ENCODE data around the gene GSKIP.

The GSKIP gene

DNA sequence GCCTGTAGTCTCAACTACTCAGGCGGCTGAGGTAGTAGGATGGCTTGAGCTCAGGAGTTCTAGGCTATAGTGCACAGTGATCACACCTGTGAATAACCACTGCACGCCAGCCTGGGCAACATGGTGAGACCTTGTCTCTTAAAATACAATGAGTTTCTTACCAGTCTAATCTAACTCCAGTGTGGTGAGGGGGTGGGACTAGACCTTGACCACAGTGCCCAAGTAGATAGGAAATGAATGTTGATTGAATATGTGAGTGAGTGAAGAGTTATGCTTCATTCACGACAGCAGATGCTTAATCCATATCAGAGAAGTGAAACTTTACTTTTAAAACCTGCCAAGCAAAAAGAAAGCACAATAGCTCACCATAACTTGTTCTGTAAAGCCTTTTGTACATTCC, 17.4 kb downstream of the GSKIP start:
- no peak for DNase-seq

DNA sequence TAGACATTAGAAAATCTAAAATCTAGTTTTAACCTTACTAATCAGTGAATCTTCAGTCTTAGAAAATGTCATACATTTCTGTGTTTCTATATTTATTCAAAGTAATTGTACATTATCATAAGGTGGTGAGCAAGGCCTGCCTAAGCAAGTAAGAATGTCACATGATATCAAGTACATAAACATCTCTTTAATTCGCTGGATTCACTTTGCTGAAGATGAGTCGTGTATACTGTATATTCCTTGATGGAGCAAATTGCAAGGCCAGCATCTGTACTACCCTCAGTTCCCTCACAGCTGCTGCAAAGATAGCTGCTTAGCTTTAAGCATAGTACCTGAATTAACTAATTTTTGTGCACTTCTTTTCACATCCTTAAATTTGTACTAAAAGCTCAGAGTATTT, 20.1 kb downstream of the GSKIP start:
- no peak for DNase-seq

DNA sequence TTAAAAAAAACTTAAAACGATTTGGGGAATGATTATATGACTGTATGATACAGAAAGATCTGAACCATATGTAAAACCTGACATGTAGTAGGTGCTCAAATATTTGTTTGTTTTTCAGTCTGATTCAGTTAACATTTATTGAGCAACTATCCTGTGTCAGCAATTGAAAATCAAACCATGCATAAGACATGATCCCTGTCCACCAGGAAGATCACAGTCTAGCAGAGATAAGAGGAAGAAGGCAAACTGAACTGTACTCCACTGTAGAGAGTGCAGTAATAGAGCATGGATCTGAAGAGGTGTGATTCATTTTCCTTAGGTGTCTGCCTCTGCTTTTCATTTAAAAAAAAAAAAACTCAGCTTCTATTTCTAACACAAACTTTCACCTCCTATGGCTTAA, 20.7 kb downstream of the GSKIP start:
- DNase-seq = no peak

DNA sequence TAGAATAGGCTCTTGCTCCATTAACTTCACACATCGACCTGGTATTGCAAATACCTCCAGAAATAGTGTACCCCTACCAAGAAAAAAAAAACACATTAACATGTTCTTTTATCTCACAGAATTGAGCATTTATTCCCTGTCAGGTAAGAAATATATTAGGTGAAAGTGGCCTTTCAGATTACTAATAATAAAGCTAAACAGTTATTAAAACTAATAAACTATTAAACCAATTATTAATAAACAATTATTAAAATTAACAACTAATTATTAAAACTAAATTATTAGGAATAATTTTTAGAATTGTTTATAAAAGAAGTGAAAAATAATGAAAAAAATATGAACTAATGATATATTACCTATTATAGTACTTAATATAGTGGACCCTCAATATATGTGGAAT, 21.4 kb downstream of the GSKIP start:
- DNase-seq = no peak

DNA sequence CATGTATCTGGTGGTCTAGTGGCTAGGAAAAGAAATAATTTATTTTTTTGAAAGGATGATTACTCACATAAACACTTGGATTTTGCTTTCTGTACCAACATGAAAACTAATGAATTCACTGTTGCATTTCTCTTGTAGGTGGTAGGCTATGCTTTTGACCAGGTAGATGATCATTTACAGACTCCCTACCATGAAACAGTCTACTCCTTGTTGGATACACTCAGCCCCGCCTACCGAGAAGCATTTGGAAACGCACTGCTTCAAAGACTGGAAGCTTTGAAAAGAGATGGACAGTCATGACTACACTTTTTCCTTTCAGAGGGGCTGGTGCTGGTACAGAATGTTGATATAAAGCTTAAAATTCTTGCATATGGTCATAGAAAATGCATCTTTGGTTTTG, 22.1 kb downstream of the GSKIP start:
- no peak for DNase-seq

DNA sequence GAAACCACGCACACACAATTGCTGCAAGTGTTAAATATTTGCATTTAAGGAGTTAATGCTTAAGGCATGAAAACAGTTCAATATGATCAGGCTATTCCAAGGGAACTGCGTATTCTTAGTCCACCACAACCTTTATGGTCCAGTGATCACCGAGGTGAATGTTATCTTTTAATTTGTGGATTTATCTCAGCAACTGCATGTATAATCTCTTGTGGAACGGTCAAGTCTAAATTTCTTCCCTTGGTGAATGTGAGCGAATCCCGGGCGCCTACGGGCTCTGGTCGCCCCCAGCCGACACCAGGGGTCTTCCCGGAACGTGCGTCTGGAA, 27.6 kb downstream of the GSKIP start:
- no peak for DNase-seq

DNA sequence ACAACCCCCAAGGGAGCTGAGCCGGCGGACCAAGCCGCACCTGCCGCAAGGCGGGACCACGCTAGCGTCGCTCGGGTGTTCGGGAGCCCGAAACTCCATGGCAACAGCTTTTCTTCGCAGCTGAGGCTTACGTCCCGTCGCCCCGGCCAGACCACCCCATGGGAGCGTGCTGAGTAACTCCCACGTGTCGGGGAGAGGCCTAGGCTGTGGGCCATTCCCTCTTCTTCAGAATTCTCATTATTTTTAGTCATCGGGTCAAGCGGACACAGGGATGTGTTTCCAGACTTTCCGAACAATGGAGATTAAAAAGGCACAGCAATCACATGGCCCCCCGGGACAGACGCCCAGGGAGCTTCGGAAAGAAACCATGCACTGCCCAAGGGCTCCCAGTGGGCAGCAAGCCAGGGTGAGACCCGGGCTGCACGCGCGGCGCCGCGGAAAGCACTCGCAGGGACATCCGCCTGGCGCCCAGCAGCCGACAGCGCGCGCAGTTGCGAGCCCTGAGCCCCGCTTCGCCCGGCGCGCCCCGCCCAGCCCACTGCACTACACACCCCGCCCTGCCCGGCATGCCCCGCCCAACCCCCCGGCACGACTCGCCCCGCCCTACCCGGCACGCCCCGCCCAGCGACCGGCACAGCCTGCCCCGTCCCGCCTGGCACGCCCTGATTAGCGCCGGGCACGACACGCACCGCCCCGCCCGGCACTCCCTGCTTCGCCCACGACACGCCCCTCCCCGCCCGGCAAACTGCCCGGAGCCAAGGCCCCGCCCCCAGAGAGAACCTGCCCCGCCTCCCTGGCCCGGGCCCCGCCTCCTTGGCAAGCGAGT, 28.2 kb downstream of the GSKIP start:
- peak; percentile 99 for DNase-seq

DNA sequence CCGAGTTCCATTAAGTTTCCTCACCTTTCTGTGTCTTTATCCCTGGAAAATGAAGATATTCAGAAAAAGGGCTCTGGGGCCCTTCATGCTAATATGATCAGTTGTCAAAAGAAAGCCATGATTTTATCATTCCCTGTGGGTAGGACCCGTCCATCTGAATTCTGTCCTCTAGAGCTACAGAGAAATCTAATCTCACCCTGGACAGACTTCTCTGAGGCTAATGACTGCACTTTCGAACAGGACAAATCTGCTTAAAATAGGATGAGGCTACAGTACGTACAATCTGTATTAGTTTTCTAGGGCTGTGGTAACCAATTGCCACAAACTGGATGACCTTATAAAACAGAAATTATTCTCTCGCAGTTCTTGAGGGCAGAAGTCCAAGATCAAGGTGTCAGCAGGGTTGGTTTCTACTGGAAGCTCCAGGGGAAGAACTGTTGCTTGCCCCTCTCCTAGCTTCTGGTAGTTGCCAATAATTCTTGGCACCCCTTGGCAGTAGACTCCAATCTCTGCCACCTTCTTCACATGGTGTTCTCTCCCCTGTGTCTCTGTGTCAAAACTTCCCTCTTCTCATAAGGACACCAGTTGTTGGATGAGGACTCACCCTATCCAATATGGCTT, 29.9 kb downstream of the GSKIP start:
- no peak for DNase-seq

DNA sequence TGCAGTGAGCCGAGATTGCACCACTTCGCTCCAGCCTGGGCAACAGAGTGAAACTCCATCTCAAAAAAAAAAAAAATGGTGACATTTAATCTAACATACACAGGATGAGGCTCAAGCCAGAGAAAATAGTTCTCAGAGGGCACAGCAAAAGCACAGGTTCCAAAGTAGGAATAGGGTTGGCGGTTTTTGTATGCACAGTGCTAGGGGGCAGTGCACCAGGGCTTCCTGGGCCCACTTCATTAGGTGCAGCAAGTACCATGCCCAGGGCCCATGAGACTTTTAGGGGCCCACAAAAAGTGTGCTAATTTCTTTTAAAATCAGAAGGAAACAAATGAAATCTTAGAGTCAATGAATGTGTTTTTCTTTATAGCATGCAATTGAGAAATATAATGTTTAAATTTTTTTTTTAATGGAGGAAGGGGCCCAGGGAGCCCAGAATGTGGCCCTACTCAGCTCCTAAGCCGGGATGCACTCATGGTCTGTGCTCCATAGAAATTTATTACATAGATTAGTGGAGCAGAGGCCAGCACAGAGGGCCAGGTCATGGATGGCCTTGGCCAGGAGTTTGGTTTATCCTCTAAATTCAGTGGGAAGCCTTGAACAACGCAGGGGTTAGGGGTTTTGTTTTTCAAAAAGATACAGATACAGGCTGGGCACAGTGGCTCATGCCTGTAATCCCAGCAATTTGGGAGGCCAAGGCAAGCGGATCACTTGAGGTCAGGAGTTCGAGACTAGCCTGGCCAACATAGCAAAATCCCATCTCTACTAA, 30.9 kb downstream of the GSKIP start:
- DNase-seq = no peak

DNA sequence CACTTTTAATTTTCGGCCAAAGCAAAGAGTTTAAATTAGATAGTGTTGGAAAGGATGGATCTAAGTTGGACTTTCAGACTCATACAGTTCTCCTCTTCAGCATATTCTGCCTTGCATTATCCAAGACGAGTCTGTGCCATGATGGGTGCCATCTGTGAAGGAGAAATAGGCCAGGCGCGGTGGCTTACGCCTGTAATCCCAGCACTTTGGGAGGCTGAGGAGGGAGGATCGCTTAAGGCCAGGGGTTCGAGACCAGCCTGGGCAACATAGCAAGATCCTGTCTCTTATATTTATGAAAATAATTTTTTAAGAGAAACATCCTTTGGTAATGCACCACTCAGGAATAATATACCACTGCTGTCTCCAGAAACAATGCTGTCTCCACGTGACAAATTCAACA, 35.1 kb downstream of the GSKIP start:
- no peak for DNase-seq

DNA sequence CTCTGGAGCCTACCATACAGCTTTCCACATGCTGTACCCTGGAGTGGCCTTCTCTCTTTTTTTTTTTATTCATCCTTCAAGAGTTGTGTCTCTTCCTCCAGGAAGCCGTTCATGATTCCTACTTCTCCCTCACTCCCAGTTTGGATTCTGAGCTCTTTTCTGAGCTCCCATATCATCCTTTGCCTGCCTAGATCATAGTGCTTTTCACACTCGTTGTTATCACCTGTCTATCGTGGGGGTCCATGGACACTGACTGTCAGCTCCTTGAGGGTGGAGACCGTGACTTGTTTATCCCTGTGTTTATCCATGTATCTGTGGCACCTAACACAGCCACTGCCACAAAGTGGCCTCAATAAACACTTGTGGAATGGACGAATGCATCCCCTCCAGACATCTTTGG, 35.6 kb downstream of the GSKIP start:
- no peak for DNase-seq

DNA sequence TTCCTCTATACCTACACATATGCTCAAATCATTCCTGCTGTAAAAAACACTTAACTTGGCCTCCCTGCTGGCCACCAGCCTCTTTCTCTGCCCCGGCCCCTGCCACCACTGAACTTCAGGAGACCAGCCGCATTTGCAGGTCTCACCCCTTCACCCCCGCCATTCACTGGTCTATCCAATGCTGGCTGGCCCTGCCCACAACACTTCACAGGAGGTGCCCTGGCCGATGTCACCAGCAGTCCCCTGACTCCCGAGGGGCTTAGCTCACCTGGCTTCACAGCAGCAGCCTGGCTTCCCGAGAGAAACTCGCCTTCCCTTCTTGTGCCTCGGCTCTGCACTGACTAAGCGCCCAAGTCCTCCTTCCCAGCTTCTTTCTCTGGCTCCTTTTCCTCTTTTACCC, 36.1 kb downstream of the GSKIP start:
- no peak for DNase-seq

DNA sequence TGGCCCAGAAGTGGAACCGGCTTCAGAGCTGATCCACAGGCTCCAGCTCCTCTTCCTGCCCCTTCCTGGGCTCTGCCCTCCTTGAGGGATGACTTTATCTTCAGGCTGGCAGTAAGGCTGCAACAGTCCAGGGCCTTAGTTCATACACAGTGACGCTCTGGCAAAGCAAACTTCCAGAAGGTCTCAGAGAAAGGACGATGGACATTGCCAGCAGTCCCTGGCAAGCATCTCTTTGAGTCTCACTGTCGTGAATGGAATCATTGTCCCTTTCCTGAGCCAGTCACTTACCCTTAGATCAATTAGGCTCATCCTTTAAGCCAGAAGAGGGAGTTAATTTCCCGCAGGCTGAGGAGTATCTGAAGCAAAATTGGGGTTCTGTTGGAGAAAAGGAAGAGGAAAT, 37.2 kb downstream of the GSKIP start:
- no peak for DNase-seq

DNA sequence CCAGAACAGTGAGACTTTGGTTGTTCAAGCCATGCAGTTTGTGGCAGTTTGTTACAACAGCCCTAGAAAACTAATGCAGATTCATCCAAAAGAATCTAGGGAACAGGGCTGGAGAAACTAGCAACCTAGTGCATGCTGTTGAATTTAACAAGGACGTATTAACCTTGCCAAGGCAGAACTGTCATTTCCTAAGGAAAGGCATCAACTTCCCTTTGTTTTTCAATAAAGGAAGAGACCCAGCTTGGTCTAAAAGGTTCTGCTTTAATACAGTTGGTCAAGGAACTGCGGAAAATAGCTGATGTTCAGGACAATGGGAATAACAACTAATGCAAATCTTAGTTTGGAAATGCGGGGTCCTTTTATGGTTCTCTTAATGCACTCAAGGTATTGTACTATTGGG, 40.1 kb downstream of the GSKIP start:
- no peak for DNase-seq

DNA sequence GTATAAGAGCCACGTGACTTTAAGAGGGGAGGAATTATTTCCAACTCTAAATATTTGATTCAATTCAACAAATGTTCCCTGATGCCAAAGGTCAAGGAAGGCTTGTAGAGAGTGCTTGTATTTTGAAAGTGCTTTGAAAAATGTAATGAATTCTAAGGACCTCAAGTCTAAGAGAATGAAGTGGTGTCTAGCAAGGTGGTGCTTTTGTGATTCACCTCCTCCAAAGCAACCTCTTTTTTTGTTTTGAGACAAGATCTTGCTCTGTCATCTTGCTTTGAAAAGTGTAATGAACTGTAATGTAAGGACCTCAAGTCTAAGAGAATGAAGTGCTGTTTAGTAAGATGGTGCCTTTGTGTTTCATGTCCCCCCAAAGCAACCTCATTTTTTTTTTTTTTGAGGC, 42.4 kb downstream of the GSKIP start:
- no peak for DNase-seq

DNA sequence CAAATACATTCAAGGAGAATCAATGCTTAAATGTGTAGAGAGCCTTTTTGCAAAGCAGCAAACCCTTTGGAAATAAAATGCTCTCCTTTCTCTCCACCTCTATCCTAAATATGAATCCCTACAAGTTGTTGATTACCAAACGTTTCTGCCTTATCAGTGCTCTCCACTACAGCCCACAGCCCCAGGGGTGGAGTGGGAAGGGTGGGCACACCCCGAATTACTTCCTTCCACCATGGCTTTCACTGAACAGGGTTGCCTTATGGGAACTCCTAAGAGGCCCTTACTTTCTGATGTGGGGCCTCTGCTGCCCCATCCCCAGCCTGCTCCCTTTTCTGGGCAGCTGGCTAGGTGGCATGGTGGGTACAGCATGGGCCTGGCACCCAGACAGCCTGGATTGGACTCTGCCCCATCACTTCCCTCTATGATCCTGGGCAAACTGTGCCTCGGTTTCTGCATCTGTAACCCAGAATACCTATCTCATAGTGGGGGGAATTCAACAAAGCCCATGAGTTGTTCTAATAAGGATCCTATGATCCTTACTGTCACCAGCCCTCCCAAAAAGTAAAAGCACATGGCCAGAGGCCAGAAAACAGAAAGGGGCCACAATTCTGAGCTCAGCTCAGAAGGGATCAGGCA, 44.7 kb downstream of the GSKIP start:
- DNase-seq = no peak

DNA sequence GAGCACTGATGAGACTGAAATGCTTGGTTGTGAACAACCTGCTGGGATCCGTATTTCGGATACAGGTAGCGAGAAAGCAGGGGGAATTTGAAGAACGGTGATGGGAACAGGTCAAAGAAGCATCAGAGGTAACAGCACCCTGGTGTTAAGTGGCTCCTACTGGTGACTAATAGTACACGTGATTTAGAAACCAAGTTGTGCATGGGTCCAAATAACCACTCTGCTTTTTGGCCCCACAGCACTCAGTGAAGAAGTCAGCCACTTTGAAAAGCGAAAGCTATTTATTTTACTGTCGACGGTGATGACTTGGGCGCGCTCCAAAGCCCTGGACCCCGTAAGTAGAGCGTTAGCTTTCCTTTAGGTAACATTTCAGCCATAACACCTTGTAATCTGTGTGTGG, 45.3 kb downstream of the GSKIP start:
- DNase-seq = no peak

DNA sequence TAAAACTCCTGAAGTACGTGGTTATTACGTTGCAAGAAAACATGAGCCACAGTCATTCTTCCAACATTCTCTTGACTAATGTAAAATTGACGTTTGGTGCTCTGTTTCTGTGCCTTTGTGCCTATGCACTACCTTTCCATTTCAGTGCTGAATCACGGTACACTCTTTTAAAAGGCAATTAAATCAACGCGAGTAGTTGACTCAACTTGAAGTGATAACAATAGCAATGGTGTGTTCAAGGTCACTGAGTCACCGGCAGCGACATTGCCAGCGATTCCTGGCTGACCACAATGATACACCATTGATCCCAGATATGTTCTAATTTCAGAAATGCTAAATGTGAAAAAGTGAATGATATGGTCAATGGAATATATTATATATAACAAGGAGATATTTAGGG, 46.4 kb downstream of the GSKIP start:
- DNase-seq = no peak

DNA sequence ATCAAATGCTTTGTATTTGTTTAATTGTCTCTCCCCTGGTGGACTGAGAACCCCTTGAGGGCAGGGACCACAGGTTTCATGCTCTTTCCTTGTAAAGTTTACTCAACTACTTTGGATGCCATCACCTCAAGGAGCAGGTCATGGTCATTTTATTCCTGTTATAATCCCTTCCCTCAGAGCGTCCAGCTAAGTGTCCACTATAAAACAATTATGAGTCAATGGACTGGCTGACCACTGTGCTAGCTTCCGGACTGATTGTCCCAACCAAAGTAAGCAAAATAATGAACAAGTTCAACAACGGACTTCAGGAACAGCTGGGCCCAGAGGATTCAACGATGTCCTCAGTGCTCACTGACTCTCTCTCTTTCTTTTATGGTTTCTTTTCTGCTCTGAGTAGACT, 46.8 kb downstream of the GSKIP start:
- DNase-seq = no peak

DNA sequence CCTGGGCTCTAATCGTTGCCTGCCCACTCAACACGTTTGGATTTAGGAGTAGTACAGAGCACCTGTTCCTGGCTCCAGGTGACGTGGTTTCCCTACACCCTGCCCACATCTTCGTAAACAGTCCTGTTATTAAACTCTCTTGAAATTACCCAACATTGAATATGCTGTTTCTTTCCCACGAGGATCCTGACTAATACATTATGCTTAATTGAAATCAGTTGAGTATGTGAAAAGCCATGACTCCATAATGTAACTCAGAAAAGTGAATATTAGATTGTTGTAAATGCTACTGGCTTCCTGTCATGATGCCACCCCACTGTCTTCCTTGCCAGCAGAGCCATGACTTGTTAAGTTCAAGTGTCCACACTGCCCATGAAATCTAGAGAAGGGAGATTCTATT, 50.2 kb downstream of the GSKIP start:
- DNase-seq = no peak

DNA sequence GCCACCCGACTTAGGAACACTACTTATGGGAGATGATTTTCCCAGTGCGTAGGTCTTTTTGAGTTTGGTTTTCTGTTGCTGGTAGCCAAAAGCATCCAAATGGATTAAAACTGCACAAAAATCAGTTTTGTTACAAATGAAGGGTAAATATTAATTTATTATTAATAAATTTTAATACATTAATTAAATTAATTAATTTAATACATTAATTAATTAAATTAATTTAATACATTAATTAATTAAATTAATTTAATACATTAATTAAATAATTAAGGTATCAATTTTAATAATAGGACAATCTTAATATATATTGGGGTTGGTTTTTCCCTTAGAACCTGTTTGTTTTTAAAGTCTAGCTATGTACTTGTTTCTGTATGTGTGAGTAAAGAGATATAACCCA, 52.2 kb downstream of the GSKIP start:
- no peak for DNase-seq

DNA sequence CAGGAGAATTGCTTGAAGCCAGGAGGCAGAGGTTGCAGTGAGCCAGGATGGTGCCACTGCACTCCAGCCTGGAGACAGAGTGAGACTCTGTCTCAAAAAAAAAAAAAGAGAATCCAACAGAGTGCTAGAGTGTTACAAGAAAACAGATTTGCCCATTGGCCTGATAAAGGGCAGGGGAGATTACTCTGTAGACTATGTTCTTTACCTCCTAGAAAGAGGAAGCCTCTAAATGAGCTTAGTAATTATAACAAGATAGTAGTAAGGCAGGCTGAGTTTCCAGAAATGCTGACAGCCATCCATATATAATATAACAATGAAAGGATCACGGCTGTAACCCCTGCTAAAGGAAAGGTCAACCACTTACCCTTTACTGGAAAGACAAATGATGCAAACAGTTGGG, 53.0 kb downstream of the GSKIP start:
- no peak for DNase-seq

DNA sequence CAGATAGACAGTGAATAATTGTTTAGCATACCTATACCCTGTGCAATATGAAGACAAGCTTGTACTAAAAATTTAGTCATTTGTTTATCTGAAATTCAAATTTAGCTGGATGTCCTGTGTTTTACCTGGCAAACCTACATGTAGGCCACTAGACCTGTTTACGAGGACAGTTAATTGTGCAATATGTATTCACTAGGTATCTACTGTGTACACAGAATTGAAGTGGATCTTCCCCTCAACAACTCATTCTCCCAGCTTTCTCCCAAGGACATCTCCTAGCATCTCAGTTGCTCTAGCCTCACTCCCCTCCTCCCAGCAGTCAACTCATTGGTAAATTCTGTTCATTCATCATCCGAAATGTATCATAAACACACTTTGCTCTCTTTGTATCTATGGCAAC, 53.9 kb downstream of the GSKIP start:
- DNase-seq = no peak

DNA sequence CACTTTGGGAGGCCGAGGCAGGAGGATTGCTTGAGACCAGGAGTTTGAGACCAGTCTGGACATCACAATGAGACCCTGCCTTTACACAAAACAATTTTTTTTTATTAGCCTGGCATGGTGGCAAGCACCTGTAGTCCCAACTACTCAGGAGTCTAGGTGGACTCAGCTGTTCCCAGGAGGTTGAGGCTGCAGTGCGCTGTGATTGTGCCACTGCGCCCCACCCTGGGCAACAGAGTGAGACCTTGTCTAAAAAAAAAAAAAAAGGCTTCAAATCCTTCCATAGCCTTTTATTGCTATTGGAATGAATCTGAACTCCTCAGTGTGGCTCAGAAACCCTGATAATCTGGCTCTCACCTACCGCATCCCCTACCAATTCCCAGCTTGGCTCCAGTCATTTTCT, 54.7 kb downstream of the GSKIP start:
- DNase-seq = no peak
